ENCODE data around the gene HPCAL1.

Gene HPCAL1

GRCh38 chr2:10269711-10270610 is 32.7 kb upstream of the HPCAL1 start:
- no peak for DNase-seq

GRCh38 chr2:10271509-10271908 is 31.2 kb upstream of the HPCAL1 start:
- no peak for DNase-seq

GRCh38 chr2:10271946-10272345 is 30.8 kb upstream of the HPCAL1 start:
- DNase-seq = no peak

GRCh38 chr2:10272464-10272863 is 30.2 kb upstream of the HPCAL1 start:
- DNase-seq = no peak

GRCh38 chr2:10273215-10274175 is 29.2 kb upstream of the HPCAL1 start:
- no peak for DNase-seq

GRCh38 chr2:10274376-10274775 is 28.3 kb upstream of the HPCAL1 start:
- DNase-seq = no peak

- DNase-seq = no peak
Observed at GRCh38 chr2:10274983-10275802, 27.5 kb upstream of the HPCAL1 start.

GRCh38 chr2:10276481-10277292 is 26.0 kb upstream of the HPCAL1 start:
- DNase-seq = no peak

- DNase-seq = no peak
Observed at GRCh38 chr2:10277293-10278028, 25.2 kb upstream of the HPCAL1 start.

GRCh38 chr2:10278029-10278762 is 24.5 kb upstream of the HPCAL1 start:
- DNase-seq = peak; percentile 28

- no peak for DNase-seq
Observed at GRCh38 chr2:10278763-10279471, 23.8 kb upstream of the HPCAL1 start.

- DNase-seq = no peak
Observed at GRCh38 chr2:10279472-10279870, 23.2 kb upstream of the HPCAL1 start.

- DNase-seq = no peak
Observed at GRCh38 chr2:10279946-10280463, 22.7 kb upstream of the HPCAL1 start.

GRCh38 chr2:10281891-10282290 is 20.8 kb upstream of the HPCAL1 start:
- DNase-seq = no peak

- no peak for DNase-seq
Observed at GRCh38 chr2:10282611-10283105, 20.0 kb upstream of the HPCAL1 start.

GRCh38 chr2:10283106-10284062 is 19.3 kb upstream of the HPCAL1 start:
- DNase-seq = peak; percentile 37

GRCh38 chr2:10284108-10284870 is 18.4 kb upstream of the HPCAL1 start:
- DNase-seq = no peak
